IMR-90 (cell line): ENCODE measurements around the gene SRRM2.

Experiments
- BHLHE40 ChIP-seq: fragments of 150-350 bp; IDR thresholded peaks from 2 replicates; pipeline ENCODE4 v1.6.1; 2016; ENCODE audit warnings: mild to moderate bottlenecking, low read depth, low read length
- MAFK ChIP-seq: IDR thresholded peaks from 2 replicates; pipeline ENCODE4 v1.6.1; 2012; ENCODE audit warnings: low read depth, low read length, improper control_type of control experiment
- MXI1 ChIP-seq: IDR thresholded peaks from 2 replicates; pipeline ENCODE4 v1.6.1; 2012; ENCODE audit warnings: low read depth, mild to moderate bottlenecking, low read length, moderate library complexity, borderline replicate concordance
- NFE2L2 ChIP-seq: fragments of 150-350 bp; IDR thresholded peaks from 2 replicates; pipeline ENCODE4 v1.6.1; 2016; ENCODE audit warnings: low read depth, mild to moderate bottlenecking, low read length
- POLR2A ChIP-seq: IDR thresholded peaks from 2 replicates; pipeline ENCODE4 v1.6.1; 2012; ENCODE audit warnings: mild to moderate bottlenecking, low read depth, low read length
- RCOR1 ChIP-seq: IDR thresholded peaks from 2 replicates; pipeline ENCODE4 v1.6.1; 2012; ENCODE audit warnings: mild to moderate bottlenecking, low read length, improper control_type of control experiment; ENCODE audit not compliant: insufficient replicate concordance
- RFX5 ChIP-seq: IDR thresholded peaks from 2 replicates; pipeline ENCODE4 v1.8.0; 2012; ENCODE audit warnings: low read depth, mild to moderate bottlenecking, low read length, moderate library complexity
- TF ChIP-seq, protein P1 (sequence below): conservative IDR thresholded peaks from 2 replicates; pipeline ENCODE4 v1.5.1; 2012; ENCODE audit warnings: mild to moderate bottlenecking, low read depth, low read length, improper control_type of control experiment
- TF ChIP-seq, protein P2 (sequence below): fragments of 150-350 bp; IDR thresholded peaks from 2 replicates; pipeline ENCODE4 v1.6.1; 2017; ENCODE audit warnings: mild to moderate bottlenecking, antibody characterized with exemption, low read length, low read depth

GRCh38 chr16:2767891-2768290, 15.5 kb downstream of the SRRM2 start:
- TF ChIP-seq RCOR1 (no peak), POLR2A (no peak), NFE2L2 (no peak), MAFK (no peak), MXI1 (no peak), RFX5 (no peak), BHLHE40 (no peak)
- TF ChIP-seq, protein P1, sequence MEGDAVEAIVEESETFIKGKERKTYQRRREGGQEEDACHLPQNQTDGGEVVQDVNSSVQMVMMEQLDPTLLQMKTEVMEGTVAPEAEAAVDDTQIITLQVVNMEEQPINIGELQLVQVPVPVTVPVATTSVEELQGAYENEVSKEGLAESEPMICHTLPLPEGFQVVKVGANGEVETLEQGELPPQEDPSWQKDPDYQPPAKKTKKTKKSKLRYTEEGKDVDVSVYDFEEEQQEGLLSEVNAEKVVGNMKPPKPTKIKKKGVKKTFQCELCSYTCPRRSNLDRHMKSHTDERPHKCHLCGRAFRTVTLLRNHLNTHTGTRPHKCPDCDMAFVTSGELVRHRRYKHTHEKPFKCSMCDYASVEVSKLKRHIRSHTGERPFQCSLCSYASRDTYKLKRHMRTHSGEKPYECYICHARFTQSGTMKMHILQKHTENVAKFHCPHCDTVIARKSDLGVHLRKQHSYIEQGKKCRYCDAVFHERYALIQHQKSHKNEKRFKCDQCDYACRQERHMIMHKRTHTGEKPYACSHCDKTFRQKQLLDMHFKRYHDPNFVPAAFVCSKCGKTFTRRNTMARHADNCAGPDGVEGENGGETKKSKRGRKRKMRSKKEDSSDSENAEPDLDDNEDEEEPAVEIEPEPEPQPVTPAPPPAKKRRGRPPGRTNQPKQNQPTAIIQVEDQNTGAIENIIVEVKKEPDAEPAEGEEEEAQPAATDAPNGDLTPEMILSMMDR: no peak
- TF ChIP-seq, protein P2, sequence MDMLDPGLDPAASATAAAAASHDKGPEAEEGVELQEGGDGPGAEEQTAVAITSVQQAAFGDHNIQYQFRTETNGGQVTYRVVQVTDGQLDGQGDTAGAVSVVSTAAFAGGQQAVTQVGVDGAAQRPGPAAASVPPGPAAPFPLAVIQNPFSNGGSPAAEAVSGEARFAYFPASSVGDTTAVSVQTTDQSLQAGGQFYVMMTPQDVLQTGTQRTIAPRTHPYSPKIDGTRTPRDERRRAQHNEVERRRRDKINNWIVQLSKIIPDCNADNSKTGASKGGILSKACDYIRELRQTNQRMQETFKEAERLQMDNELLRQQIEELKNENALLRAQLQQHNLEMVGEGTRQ: no peak
